Ovary (tissue), 10 donors: Measurements from ENCODE around the gene BECN2. TPM values are rescaled to one million over a fixed set of nuclear protein-coding genes. Genes with fewer than 3 reads are reported as not detected.

Source experiments
- DNase-seq, 5 donors: peaks; one replicate each; pipeline ENCODE4 v3.0.0-alpha.2; 2019 to 2020
- H3K27ac ChIP-seq, 2 donors: fragments of 200-600 bp; one replicate each; pipeline versions ENCODE4 v1.5.1 to v1.8.0; 2019 to 2022
- H3K27me3 ChIP-seq: fragments of 200-600 bp; one replicate; pipeline ENCODE4 v1.8.0; 2022
- H3K36me3 ChIP-seq: fragments of 200-600 bp; sonication (generic); one replicate; pipeline ENCODE4 v1.5.1; 2019
- H3K4me1 ChIP-seq: one replicate; pipeline ENCODE4 v1.8.1; 2013; ENCODE audit warnings: mild to moderate bottlenecking, moderate library complexity; ENCODE audit not compliant: insufficient read depth
- H3K4me3 ChIP-seq: fragments of 200-600 bp; sonication (generic); one replicate; pipeline ENCODE4 v1.5.1; 2017
- H3K9me3 ChIP-seq, 2 donors: fragments of 200-600 bp in 1 of 2; sonication (generic) in 1 of 2; one replicate each; pipeline versions ENCODE4 v1.5.1 to v1.8.1; 2013 to 2019; ENCODE audit warnings: mild to moderate bottlenecking in 1 of 2, moderate library complexity in 1 of 2
- CTCF ChIP-seq, 3 donors: fragments of 450-650 bp in 2 of 3; fragments of 200-600 bp in 1 of 3; IDR thresholded peaks; one replicate each; pipeline versions ENCODE4 v1.5.1 to v1.8.0; 2016 to 2022; ENCODE audit warnings: antibody characterized with exemption in 3 of 3, mild to moderate bottlenecking in 1 of 3
- EP300 ChIP-seq: sonication (generic); formaldehyde crosslinking; IDR thresholded peaks from one replicate; pipeline ENCODE4 v1.6.1; 2017; ENCODE audit warnings: antibody characterized with exemption
- POLR2A ChIP-seq: fragments of 450-650 bp; IDR thresholded peaks from one replicate; pipeline ENCODE4 v1.6.1; 2017; ENCODE audit warnings: antibody characterized with exemption, mild to moderate bottlenecking, moderate library complexity
- WGBS, 3 donors: extraction: QIAGEN DNeasy Blood & Tissue Kit in 1 of 3; methylation state at CpG; one replicate each; pipeline versions ENCODE4 v1.1.5 to v1.1.7; 2013 to 2017; 5-methylcytosine and 5-hydroxymethylcytosine counted together
- intact Hi-C, 4 donors: fragments of 100-400 bp; cut with DNase I; formaldehyde crosslinking; loops; one replicate each; pipeline versions ENCODE4 v1.11.0 to v1.15.1; 2022 to 2023
- long read RNA-seq, 3 donors: library from polyadenylated mRNA in 2 of 3; unstranded in 2 of 3; transcript quantifications; one replicate each; pipeline ENCODE4 v2.0.0 and lab custom pipeline, GENCODE V29; 2021 to 2026
- polyA plus RNA-seq, 2 donors: library from polyadenylated mRNA; stranded (reverse); fragments of 200-250 nt in 1 of 2; fragments of 350-450 nt in 1 of 2; fragmentation: Illumina TruSeq in 1 of 2; extraction: RNeasy Lipid Tissue Mini Kit (QIAGEN cat#74804) in 1 of 2; gene quantifications; one replicate each; pipeline ENCODE4 v1.2.3, GENCODE V29; 2013 to 2014
- total RNA-seq, 7 donors: library from RNA; depleted of rRNA in 2 of 7; stranded (reverse); fragments of >200 nt in 2 of 7; fragmentation: NEBNext Ultra II Directional in 3 of 7; extraction: Animal tissue kit (Norgen Biotek cat#: 25700) in 3 of 7; gene quantifications; one replicate each; pipeline versions ENCODE4 v1.1.0 to v1.2.4, GENCODE V29; 2016 to 2023
- donor health status: DM: no; HTN: no; CAD: no; lungs with moderate emphysema.
- donor health status: DM: no; HTN: no; CAD: no.
- donor health status: Bipolar disorder and iron deficiency.
- donor health status: DM: yes; HTN: yes; CAD: no.
- donor health status: DM: no; HTN: no; CAD: no.
- donor health status: DM: yes; HTN: yes; CAD: no.

BECN2 gene
- total RNA-seq = not detected
- polyA plus RNA-seq = not detected
- long read RNA-seq, donor 1 = 0 reads
- long read RNA-seq, donor 2 = 0 reads
- long read RNA-seq, donor 3 = 0 reads

- Histone ChIP-seq H3K4me3 (no peak within 1 kb of the TSS), H3K27ac (no peak within 1 kb of the TSS), H3K9me3 (no peaks in the 10 kb centered on the region), H3K4me1 (no peaks in the 10 kb centered on the region), H3K27me3 (no peaks in the 10 kb centered on the region), H3K36me3 (no peaks in the 10 kb centered on the region)
- 92 to 93% (median 93%) methylated on average over 31 to 33 of the region's 33 CpGs for WGBS, 3 donors
- TF ChIP-seq POLR2A (no peak), CTCF (IDR thresholded peaks at IDR 0.05) (no peak), EP300 (no peak)
- no peak for DNase-seq
- intact Hi-C loops = no loop called here
These were observed at the start of gene BECN2 for GRCh38 chr1:241957692-241958494. BECN2 (plus strand) TSS chr1:241957767; CDS start chr1:241957767, 0 bp downstream.

GRCh38 chr1:241916196-241916595 lies 41.4 kb upstream of the BECN2 start:
- Histone ChIP-seq H3K36me3 (no peaks in the 10 kb centered on the region), H3K9me3 (no peaks in the 10 kb centered on the region), H3K4me3 (no peak overlapping the region), H3K4me1 (peaks cover 2% of the 10 kb centered on the region), H3K27ac (no peak overlapping the region), H3K27me3 (no peaks in the 10 kb centered on the region)
- TF ChIP-seq CTCF (IDR thresholded peaks at IDR 0.05) (no peak), POLR2A (no peak), EP300 (no peak)
- intact Hi-C loops = no loop called here
- WGBS, 3 donors = 93 to 96% (median 95%) methylated on average over 7 of the region's 7 CpGs
- DNase-seq = no peak

GRCh38 chr1:241917487-241917886 lies 40.1 kb upstream of the BECN2 start:
- no peaks in the 10 kb centered on the region for H3K9me3 ChIP-seq
- no peak overlapping the region for H3K27ac ChIP-seq
- 93 to 94% (median 93%) methylated on average over 12 of the region's 12 CpGs for WGBS, 3 donors
- DNase-seq = no peak
- no peak for TF ChIP-seq EP300
- no peak for TF ChIP-seq POLR2A
- TF ChIP-seq CTCF (IDR thresholded peaks at IDR 0.05) = no peak
- peaks cover 2% of the 10 kb centered on the region for H3K4me1 ChIP-seq
- no peak overlapping the region for H3K4me3 ChIP-seq
- intact Hi-C loops = no loop called here
- no peaks in the 10 kb centered on the region for H3K27me3 ChIP-seq
- no peaks in the 10 kb centered on the region for H3K36me3 ChIP-seq

GRCh38 chr1:241918879-241919278 lies 38.7 kb upstream of the BECN2 start:
- H3K27ac ChIP-seq = no peak overlapping the region
- H3K9me3 ChIP-seq = no peaks in the 10 kb centered on the region
- 62 to 66% (median 64%) methylated on average over 5 of the region's 5 CpGs for WGBS, 3 donors
- no peak for DNase-seq
- H3K36me3 ChIP-seq = no peaks in the 10 kb centered on the region
- H3K4me3 ChIP-seq = no peak overlapping the region
- intact Hi-C loops = no loop called here
- no peak for TF ChIP-seq CTCF (IDR thresholded peaks at IDR 0.05)
- TF ChIP-seq POLR2A = no peak
- TF ChIP-seq EP300 = no peak
- H3K4me1 ChIP-seq = peaks cover 3% of the 10 kb centered on the region
- no peaks in the 10 kb centered on the region for H3K27me3 ChIP-seq
